GM12801 (cell line): ENCODE results near the gene DPYD.

Experiments
- TF ChIP-seq, protein P1 (sequence below): IDR thresholded peaks from one replicate; pipeline ENCODE4 v1.5.1; 2011; ENCODE audit warnings: control low read depth; ENCODE audit not compliant: insufficient read length; ENCODE audit errors: extremely low read depth

DPYD gene

GRCh38 chr1:97593192-97593591 lies 327.6 kb downstream of the DPYD start:
- TF ChIP-seq, protein P1, sequence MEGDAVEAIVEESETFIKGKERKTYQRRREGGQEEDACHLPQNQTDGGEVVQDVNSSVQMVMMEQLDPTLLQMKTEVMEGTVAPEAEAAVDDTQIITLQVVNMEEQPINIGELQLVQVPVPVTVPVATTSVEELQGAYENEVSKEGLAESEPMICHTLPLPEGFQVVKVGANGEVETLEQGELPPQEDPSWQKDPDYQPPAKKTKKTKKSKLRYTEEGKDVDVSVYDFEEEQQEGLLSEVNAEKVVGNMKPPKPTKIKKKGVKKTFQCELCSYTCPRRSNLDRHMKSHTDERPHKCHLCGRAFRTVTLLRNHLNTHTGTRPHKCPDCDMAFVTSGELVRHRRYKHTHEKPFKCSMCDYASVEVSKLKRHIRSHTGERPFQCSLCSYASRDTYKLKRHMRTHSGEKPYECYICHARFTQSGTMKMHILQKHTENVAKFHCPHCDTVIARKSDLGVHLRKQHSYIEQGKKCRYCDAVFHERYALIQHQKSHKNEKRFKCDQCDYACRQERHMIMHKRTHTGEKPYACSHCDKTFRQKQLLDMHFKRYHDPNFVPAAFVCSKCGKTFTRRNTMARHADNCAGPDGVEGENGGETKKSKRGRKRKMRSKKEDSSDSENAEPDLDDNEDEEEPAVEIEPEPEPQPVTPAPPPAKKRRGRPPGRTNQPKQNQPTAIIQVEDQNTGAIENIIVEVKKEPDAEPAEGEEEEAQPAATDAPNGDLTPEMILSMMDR: no peak

- TF ChIP-seq, protein P1: no peak
Observed at GRCh38 chr1:97588772-97589171, 332.1 kb downstream of the DPYD start.

- TF ChIP-seq, protein P1: no peak
Observed at GRCh38 chr1:97581614-97582051, 339.2 kb downstream of the DPYD start.

DNA sequence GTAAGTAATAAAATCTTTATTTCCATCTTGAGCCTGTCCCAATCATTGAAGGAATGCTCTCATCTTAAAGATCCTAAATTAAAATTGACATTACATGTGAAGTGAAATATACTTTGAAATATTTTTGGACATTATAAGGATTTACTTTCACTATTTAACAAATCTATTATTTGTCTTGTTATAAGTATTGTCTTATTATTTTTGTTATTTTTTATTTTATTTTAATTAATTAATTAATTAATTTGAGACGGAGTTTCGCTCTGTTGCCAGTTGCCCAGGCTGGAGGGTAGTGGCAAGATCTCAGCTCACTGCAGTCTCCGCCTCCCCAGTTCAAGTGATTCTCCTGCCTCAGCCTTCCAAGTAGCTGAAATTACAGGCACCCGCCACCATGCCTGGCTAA lies 343.2 kb downstream of the DPYD start:
- TF ChIP-seq, protein P1: no peak

DNA sequence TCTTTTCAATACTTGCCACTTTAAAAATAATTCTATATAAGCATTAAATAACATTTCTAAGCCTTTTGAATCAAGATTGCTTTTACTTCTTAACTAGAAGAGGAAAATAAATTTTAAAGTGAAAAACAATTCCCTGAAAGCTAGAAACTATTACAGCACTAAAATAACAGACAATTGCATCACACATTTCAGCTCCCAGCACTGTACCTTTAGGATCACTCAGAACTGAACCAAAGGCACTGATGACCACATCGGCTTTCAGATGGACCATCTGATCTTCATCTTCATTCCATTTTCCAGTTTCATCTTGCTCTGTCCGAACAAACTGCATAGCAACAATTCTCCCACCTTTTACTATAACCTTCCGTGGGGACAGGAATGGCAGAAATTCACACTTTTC lies 347.3 kb downstream of the DPYD start:
- TF ChIP-seq, protein P1: no peak

DNA sequence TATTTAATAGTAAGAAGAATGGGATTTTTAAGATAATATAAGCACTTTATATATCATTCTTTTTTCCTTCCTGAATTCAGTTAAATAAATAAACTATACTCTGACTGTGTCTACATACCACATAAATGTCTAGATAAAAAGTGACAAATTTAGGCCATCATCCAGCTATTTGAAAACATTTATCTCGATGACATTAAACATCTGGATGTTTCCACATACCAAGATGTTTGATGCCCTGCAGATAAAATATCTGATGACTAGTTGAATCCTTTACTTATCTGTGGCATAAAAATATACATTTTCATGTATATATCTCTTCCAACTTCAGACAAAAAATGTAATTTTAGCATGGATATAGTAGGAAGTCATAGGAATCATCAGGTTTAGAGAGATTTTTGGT lies 348.3 kb downstream of the DPYD start:
- TF ChIP-seq, protein P1: no peak

- TF ChIP-seq, protein P1: no peak
Observed at GRCh38 chr1:97571760-97572159, 349.1 kb downstream of the DPYD start.

DNA sequence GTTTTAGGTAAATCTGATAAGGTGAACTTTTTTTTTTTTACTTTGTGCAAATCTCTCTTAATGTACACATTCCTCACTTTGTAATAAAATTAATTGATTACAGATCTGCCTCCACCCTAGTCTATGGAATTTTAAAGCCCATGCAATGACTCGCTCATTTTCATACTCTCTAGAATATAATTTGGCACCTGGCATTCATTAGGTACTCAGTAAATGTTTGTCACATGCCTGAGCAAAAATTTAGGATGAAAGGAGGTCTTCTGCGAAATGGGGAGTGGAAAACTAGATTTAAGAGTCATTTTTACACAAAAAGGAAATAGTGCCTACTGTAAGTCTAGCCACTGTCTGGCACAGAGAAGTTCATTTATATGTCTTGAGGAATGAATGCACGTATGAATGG lies 350.1 kb downstream of the DPYD start:
- TF ChIP-seq, protein P1: no peak
